Breast epithelium (tissue), 3 donors: ENCODE data around the gene CDK12.

Source experiments
- CTCF ChIP-seq, 3 donors: fragments of 450-650 bp; IDR thresholded peaks; one replicate each; pipeline ENCODE4 v1.5.1; 2016 to 2017; ENCODE audit warnings: antibody characterized with exemption in 3 of 3, mild to moderate bottlenecking in 3 of 3, moderate library complexity in 3 of 3
- POLR2A ChIP-seq: fragments of 450-650 bp; IDR thresholded peaks from one replicate; pipeline ENCODE4 v1.6.1; 2016; ENCODE audit warnings: antibody characterized with exemption, mild to moderate bottlenecking, moderate library complexity

GRCh38 chr17:39527220-39527813, 66.0 kb downstream of the CDK12 start:
- TF ChIP-seq POLR2A: no peak
- TF ChIP-seq CTCF (IDR thresholded peaks at IDR 0.05): peak in 2 of 3 donors; percentile 37 to 61
